Measurements from ENCODE around the gene CHCT1. TPM values are rescaled to one million over a fixed set of nuclear protein-coding genes. Genes with fewer than 3 reads are reported as not detected.
"Not testable (repeated sequence)": the region's sequence is repeated elsewhere in the genome, so short reads cannot be mapped to it uniquely, and the experiment has no call there.

CHCT1 gene
- total RNA-seq, result 0.25 TPM in 1 of 3 replicates, not detected in the others

DNA sequence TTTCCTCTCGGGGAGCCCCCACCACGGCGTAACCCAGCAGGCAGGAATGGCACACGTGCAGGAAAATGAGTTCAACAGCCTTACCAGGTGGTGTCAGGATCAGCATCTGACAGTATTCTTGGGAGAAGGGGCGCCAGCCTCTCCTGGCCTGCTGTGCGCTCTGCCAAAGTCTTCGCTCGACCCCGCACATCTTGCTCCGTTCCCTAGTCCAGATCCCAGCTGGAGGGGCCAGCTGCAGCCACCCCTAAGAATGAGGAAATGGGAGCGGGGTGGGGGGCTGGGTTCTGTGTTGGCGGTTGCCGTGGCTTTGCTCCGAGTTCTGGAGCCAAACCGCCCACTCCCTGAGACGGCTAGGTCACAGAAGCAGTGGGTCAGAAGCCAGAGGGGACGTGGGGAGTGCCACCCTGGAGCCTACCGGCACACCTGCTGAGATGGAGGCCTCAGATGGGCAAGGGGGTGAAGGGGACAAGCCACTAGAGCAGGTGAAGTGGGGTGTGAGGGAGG is at the start of gene CHCT1:
TSS of gene CHCT1 (plus strand) at position 328 of the 504 bp plus-strand sequence. CDS start at position 432, 104 bp downstream.
- H3K36me3 Mint-ChIP-seq, result no peaks in the 10 kb centered on the region
- H3K9me3 Mint-ChIP-seq, result no peaks in the 10 kb centered on the region
- no peaks in the 10 kb centered on the region for H3K27me3 Mint-ChIP-seq (ENCODE audit: low read depth)
- H3K27ac Mint-ChIP-seq, result no peak within 1 kb of the TSS
- H3K4me1 Mint-ChIP-seq, result peaks cover 6% of the 10 kb centered on the region
- H3K4me3 Mint-ChIP-seq, result peak within 1 kb of the TSS; percentile 69
- TF ChIP-seq, protein P1, sequence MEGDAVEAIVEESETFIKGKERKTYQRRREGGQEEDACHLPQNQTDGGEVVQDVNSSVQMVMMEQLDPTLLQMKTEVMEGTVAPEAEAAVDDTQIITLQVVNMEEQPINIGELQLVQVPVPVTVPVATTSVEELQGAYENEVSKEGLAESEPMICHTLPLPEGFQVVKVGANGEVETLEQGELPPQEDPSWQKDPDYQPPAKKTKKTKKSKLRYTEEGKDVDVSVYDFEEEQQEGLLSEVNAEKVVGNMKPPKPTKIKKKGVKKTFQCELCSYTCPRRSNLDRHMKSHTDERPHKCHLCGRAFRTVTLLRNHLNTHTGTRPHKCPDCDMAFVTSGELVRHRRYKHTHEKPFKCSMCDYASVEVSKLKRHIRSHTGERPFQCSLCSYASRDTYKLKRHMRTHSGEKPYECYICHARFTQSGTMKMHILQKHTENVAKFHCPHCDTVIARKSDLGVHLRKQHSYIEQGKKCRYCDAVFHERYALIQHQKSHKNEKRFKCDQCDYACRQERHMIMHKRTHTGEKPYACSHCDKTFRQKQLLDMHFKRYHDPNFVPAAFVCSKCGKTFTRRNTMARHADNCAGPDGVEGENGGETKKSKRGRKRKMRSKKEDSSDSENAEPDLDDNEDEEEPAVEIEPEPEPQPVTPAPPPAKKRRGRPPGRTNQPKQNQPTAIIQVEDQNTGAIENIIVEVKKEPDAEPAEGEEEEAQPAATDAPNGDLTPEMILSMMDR (IDR thresholded peaks at IDR 0.05; ENCODE audit: unreplicated experiment), result no peak
- DNase-seq (ENCODE audit: low spot score in 2 of 2, unreplicated experiment in 2 of 2), result no peak

DNA sequence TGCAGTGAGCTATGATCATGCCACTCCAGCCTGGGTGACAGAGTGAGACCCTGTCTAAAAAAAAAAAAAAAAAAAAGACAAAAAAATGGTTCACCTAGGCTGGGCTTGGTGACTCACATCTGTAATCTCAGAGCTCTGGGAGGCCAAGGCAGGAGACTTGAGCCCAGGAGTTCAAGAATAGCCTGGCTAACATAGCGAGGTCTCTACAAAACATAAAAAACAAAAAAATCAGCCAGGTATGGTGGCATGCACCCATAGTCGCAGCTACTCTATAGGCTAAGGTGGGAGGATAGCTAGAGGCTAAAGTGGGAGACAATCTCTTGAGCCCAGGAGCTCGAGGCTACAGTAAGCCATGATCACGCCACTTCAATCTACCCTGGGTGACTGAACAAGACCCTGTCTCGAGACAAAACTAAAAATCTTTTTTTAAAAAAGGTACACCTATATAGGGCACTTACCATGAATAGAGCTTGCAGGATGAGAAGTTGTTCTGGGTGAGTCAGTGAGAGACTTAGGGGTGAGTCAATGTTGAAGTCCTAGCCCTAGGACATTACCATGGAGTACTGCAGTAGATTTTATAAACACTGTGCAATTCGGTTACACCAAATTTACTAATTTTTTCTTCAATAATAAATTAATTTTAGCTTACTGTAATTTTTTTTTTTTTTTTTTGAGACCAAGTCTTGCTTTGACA is 49.4 kb upstream of the CHCT1 start:
- TF ChIP-seq, protein P1 (IDR thresholded peaks at IDR 0.05; ENCODE audit: unreplicated experiment), result no peak
- H3K4me1 Mint-ChIP-seq, result no peaks in the 10 kb centered on the region
- no peaks in the 10 kb centered on the region for H3K9me3 Mint-ChIP-seq
- H3K27me3 Mint-ChIP-seq (ENCODE audit: low read depth), result no peaks in the 10 kb centered on the region
- H3K27ac Mint-ChIP-seq, result no peak overlapping the region
- DNase-seq (ENCODE audit: low spot score in 2 of 2, unreplicated experiment in 2 of 2), result no peak
- H3K4me3 Mint-ChIP-seq, result no peak overlapping the region
- peaks cover 7% of the 10 kb centered on the region for H3K36me3 Mint-ChIP-seq

DNA sequence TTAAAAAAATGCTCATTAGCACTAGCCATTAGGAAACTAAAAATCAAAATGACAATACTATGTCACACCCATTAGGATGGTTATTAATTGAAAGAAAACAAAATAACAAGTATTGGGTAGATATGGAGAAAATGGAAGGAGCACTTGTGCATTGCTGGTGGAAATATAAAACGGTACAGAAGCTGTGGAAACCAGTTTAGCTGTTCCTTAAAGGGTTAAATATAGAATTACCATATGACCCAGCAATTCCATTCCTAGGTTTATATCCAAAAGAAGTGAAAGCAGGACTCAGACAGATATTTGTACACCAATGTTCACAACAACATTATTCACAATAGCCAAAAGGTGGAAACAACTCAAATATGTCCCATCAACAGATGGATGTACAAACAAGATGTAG is 44.1 kb upstream of the CHCT1 start:
- H3K27me3 Mint-ChIP-seq (ENCODE audit: low read depth); H3K36me3 Mint-ChIP-seq; DNase-seq (ENCODE audit: low spot score in 2 of 2, unreplicated experiment in 2 of 2); H3K9me3 Mint-ChIP-seq; H3K4me1 Mint-ChIP-seq; H3K27ac Mint-ChIP-seq; H3K4me3 Mint-ChIP-seq: not testable (repeated sequence)

DNA sequence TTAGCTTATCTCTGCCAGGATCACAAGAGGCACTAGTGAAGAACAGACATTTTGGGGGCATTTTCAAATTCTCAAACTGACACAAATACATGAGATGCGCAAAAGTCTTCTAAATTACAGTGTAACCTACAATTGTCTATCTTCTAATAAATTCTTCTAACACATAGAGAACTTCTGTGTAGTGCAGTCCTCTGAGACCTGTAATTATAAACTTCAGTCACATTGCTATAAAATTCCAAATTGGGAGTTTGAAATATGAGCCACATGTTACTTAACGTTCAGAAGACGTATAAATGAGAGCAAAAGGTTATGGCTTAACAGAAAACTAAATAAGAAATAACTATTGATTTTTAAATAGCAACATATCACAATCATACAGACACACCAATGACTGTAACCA is 42.8 kb upstream of the CHCT1 start:
- not testable (repeated sequence) for H3K4me1 Mint-ChIP-seq; H3K9me3 Mint-ChIP-seq; H3K27me3 Mint-ChIP-seq (ENCODE audit: low read depth); H3K4me3 Mint-ChIP-seq; DNase-seq (ENCODE audit: low spot score in 2 of 2, unreplicated experiment in 2 of 2); H3K27ac Mint-ChIP-seq; H3K36me3 Mint-ChIP-seq

DNA sequence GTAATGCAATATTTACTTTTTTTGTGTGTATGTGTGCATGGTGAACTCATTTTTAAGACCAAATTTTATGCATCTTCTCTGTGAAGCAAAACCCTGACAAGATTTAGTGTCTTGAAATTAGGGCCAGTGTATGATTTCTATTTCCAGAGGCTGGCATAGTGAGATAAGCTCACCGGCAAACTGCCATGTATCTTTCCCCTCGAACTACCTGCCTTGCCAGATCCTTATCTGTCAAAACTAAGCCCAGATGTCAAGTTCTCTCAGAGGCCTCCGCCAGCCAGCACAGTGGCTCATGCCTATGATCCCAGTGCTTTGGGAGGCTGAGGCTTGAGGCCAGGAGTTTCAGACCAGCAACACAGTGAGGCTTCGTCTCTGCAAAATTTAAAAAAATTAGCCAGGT is 40.3 kb upstream of the CHCT1 start:
- Mint-ChIP-seq H3K36me3 (peaks cover 2% of the 10 kb centered on the region), H3K27me3 (ENCODE audit: low read depth) (no peaks in the 10 kb centered on the region), H3K4me3 (no peak overlapping the region), H3K27ac (no peak overlapping the region), H3K9me3 (no peaks in the 10 kb centered on the region), H3K4me1 (peaks cover 26% of the 10 kb centered on the region)
- TF ChIP-seq, protein P1 (IDR thresholded peaks at IDR 0.05; ENCODE audit: unreplicated experiment), result no peak
- DNase-seq (ENCODE audit: low spot score in 2 of 2, unreplicated experiment in 2 of 2), result no peak

DNA sequence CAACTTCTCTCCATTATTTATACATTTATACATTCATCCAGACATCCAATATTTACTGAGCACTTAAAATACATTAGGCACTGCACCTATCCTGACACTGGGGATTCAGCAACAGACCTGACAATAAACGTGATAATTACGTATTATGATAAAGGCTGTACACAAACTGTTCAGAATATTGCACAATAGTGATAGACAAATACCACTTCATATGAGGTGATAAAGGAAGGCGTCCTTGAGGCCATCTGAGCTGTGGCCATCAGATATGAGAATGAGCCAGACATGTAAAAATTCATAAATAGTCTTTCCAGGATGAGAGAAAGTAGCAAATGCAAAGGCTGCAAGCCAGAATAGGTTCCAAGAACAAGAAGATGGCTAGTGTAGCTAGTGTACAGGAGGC is 38.9 kb upstream of the CHCT1 start:
- Mint-ChIP-seq H3K27ac (peak overlapping the region; percentile 23), H3K27me3 (ENCODE audit: low read depth) (no peaks in the 10 kb centered on the region), H3K36me3 (peaks cover 1% of the 10 kb centered on the region), H3K4me1 (peaks cover 32% of the 10 kb centered on the region), H3K4me3 (no peak overlapping the region), H3K9me3 (no peaks in the 10 kb centered on the region)
- TF ChIP-seq, protein P1 (IDR thresholded peaks at IDR 0.05; ENCODE audit: unreplicated experiment), result no peak
- DNase-seq (ENCODE audit: low spot score in 2 of 2, unreplicated experiment in 2 of 2), result no peak

DNA sequence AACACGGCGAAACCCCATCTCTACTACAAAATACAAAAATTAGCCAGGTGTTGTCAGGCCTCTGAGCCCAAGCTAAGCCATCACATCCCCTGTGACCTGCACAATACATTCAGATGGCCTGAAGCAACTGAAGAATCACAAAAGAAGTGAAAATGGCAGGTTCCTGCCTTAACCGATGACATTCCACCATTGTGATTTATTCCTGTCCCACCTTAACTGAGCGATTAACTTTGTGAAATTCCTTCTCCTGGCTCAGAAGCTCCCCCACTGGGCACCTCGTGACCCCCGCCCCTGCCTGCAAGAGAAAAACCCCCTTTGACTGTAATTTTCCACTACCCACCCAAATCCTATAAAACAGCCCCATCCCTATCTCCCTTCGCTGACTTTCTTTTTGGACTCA is 37.4 kb upstream of the CHCT1 start:
- not testable (repeated sequence) for H3K9me3 Mint-ChIP-seq; DNase-seq (ENCODE audit: low spot score in 2 of 2, unreplicated experiment in 2 of 2); H3K27me3 Mint-ChIP-seq (ENCODE audit: low read depth); H3K27ac Mint-ChIP-seq; H3K4me3 Mint-ChIP-seq; H3K36me3 Mint-ChIP-seq
- peaks cover 44% of the 10 kb centered on the region for H3K4me1 Mint-ChIP-seq
